GM19035 (cell line): Measurements from ENCODE around the gene ORM2.
A peak's percentile ranks its signal among the peaks of the same experiment; 100 is the strongest.
"Not testable (repeated sequence)": the region's sequence is repeated elsewhere in the genome, so short reads cannot be mapped to it uniquely, and the experiment has no call there.

Source experiments
- ATAC-seq: cut with Tn5 transposase; IDR thresholded peaks from one replicate; pipeline ENCODE4 v1.9.1; 2021; ENCODE audit not compliant: unreplicated experiment

Gene ORM2

DNA sequence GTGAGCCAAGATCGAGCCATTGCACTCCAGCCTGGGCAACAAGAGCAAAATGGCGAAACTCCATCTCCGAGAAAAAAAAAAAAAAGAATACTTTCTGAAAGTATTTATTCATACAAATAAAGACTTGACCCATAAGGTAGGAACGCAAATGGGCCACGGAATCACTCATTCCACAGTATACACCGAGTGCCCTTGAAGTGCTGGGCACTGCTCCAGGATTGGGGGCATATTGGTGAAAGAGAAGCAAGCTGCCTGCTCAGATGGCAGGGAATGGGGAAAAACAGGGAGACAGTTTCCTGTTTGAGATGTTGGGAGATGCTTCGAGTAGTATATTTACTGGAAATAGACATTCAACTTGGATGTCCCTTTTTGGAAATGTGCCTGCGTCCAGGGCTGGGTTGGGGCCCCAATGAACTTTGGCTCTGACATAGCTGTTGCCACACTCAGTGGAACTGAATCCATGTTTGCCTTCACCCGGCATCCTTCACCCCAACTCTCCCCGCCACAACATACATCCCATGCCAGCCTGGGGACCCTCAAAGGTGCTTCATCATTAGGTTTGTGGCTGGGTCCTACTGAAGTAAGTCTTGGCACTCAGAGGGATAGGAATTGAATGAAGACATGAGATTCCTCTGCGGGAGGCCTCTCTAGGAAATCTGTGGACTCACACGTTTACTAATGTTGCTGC lies 588 bp upstream of the ORM2 start:
- ATAC-seq: not testable (repeated sequence)

DNA sequence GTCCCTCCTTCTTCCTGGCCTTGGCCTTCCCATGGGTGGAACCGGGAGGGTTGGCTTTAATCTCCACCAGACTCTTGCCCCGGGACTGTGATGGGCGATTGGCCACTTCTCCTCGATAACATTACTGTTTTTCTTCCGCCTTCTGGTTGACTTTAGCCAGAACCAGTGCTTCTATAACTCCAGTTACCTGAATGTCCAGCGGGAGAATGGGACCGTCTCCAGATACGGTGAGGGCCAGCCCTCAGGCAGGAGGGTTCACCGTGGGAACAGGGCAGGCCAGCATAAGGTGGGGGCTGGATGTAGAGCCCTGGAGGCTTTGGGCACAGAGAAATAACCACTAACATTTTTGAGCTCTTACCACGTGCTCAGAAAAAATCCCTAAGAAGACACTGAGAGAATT lies 967 bp downstream of the ORM2 start:
- no peak for ATAC-seq

DNA sequence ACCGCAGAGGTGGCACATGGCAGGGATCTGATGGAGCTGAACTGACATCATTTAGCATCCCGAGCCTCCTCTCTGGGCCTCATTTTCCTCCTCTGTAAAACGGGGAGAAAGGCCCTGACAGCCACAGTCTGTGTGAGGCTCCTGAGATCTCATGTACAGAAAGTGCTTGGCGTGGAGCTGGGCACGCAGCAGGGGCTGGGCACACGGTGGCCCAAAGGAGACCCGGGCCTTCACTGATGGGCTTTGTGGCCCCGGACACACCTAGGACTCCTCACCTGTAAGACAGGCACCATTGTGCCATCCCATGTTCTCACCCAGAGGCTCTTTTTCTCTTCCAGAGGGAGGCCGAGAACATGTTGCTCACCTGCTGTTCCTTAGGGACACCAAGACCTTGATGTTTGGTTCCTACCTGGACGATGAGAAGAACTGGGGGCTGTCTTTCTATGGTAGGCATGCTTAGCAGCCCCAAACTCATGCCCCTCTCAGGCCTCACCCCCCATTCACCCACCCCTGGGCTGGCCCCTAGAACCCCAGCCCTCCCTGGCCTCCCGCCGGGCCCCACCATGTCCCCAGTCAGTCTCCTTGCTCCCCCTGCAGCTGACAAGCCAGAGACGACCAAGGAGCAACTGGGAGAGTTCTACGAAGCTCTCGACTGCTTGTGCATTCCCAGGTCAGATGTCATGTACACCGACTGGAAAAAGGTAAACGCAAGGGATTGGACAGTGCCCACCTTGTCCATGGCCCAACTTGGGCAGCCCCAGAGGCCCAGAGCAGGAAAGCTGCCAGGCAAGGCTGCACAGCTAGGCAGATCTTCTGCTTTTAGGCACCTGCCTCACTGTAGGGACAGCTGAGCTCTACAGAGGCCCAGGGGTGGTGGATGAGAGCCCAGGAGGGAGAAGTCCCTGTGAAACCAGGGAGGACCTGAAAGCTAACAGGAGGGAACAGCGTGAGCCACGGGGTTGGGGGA lies 1.8 kb downstream of the ORM2 start:
- not testable (repeated sequence) for ATAC-seq

DNA sequence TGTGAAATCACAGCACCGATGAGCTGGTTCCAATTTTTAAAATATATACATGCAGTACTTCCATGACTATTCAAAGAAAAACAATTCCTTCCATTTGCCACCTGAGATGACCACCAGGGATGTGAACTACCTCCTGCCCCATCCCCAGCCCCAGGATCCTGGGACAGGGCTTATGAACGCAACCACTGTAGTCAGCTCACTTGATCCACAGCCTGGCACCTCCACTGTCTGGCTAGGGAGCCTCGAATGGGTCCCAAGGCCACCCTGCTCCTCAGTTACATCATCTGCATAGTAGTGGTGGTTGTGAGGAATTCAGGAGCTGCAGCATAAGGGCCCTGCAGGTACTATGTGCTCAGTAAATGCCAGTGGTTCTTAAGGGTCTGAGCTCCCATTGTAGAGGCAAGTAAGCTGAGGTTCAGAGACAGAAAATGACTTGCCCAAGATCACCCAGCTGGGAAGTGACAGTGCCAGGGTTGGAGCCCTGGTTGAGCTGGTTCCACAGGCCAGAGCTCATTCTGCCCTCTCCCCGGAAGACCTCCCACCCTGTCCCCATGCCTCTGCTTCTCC lies 2.9 kb downstream of the ORM2 start:
- ATAC-seq: not testable (repeated sequence)

DNA sequence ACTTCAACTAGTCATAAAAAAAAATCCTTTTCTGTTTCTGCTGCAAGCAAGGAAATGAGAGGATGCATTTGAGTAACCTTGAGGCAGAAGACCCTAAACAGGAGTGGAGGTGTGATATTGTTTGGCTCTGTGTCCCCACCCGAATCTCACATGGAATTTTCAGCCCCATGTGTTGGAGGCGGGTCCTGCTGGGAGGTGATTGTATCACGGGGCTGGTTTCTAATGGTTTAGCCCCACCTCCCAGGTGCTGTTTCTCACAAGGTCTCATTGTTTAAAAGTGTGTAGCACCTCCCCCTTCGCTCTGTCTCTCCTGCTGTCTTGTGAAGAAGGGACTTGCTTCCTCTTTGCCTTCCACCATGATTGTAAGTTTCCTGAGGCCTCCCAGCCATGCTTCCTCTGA lies 4.0 kb downstream of the ORM2 start:
- ATAC-seq: not testable (repeated sequence)

DNA sequence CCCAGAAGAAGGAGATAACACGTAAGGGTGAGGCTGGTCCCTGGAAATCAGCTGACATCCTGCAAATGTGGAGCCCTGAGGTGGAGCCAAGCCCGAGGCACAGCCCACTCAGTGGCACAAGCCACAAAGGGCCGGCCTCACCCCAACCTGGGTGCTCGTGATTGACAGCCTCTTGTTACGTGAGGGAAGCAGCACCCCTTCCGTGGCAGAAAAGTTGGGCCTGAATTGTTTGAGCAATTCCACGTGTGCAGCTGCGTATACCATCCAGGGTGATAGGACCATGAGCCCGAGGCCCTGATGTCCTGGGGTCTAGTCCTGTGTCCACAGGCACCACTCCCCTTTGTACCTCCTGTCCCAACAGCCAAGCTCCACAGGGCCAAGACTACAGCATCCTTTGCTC lies 4.8 kb downstream of the ORM2 start:
- ATAC-seq: no peak

DNA sequence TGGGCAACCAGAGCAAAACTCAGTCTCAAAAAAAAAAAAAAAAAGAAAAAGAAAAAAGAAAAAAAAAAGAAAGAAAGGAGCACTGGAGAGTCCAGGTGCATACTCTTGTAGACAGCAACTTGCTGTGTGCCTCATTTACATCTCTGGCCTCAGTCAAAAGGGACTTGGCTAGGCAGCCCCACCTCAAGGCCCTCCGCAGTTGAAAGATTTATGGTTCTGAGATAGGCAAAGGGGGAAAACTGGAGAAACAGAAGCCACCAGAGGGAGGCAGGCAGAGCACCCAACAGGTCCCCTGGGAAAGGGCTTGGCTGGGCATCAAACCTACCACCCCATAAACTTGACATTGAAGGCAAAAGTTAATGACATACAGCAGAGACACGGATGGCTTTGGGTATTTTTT lies 6.1 kb downstream of the ORM2 start:
- ATAC-seq: no peak

DNA sequence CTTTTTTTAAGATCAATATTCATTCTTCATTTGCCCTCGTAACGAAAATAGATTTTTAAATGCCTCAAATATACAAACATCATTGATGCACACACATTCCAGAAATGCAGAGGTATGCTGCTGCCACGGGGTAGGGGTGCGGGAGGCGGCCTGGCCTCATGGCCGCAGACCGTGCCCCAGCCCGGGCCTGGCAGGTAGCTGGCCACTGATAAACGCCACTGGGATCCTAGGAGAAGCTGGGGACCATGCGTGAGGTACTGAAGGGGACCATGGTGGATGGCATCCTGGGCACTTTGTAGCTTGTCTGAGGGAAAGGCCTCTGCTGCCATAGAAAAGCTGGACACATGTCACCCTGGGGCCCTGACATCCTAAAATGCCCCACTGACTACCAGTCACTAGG lies 6.5 kb downstream of the ORM2 start:
- ATAC-seq: no peak

DNA sequence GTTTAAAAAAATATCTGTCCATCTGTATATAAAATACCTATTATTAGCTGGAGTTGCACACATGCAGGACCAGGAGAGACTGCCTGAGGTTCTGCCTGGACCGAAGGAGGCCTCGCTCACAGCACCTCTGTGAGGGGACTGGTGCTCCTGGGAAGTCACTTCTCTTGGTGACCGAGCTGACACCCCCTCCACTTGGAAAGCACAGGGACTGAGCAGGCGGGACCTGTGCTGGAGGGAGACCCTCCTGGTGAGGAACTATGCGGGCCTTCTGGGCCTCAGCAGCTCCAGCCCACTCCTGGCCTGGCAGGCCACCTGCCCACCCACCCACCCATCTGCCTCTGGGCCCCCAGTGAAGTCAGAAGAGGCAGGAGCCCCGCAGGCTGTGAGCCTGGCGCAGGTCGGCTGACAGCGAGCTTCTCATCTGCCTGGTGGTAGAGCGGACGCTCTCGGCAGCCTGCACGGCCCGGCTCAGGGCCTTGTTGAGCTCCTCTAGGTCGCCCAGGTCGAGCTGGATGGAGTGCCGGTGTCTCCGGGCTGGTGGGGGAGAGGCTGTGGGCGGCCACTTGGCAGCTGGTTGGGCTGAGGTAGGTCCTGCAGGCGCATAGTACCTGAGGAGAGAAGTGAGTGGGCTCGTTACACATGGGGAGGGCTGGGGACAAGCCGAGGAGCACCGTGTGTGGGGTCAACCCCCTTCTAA lies 7.2 kb downstream of the ORM2 start:
- ATAC-seq: no peak

DNA sequence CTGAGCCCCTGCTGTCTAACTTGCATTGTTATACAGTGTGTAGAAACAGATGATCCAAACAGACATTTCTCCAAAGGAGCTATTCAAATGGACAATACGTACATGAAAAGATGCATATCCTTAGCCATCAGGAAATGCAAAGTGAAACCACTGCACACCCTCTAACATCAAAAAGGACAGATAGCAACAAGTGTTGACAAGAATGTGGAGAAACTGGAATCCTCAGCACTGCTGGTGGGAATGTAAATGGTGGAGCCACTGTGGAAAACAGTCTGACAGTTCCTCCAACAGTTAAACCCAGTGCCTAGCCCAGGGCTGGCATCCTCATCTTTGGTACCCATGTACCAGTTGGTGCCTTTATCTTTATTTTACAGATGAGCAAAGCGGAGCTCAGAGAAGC lies 8.5 kb downstream of the ORM2 start:
- ATAC-seq: no peak

DNA sequence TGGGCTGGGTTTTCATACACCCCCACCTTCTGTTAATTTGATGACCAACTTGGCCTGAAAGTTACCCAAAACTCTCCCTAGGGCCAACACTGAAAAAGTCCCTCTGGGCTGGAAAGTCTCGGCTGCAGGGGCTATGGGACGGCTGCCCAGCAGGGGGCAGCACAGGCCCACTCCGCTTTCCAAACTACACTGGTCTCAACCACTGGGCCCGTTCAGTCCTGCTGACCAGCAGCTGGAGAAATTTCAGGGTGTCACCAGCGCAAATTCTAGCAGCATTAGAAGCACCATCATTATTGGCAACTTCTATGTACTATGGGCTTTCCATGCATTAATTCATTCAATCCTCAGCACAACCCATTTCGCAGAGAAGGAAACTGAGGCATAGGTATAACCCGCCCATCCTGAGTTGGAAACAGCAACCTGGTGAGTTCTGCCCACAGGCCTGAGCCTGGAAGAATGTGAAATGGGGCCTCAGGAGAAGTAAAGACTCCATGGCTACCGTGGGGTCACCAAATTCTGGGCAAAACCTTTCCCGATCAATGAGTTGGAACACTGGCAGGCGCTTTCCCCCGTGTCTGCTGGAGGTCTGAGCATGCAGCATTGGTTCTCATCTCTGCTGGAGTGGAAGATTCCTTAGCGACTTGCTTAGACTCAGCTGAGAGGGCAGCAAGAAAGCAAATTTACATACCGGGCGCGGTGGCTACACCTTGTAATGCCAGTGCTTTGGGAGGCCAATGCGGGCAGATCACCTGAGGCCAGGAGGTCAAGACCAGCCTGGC lies 9.7 kb downstream of the ORM2 start:
- ATAC-seq: peak; percentile 62

DNA sequence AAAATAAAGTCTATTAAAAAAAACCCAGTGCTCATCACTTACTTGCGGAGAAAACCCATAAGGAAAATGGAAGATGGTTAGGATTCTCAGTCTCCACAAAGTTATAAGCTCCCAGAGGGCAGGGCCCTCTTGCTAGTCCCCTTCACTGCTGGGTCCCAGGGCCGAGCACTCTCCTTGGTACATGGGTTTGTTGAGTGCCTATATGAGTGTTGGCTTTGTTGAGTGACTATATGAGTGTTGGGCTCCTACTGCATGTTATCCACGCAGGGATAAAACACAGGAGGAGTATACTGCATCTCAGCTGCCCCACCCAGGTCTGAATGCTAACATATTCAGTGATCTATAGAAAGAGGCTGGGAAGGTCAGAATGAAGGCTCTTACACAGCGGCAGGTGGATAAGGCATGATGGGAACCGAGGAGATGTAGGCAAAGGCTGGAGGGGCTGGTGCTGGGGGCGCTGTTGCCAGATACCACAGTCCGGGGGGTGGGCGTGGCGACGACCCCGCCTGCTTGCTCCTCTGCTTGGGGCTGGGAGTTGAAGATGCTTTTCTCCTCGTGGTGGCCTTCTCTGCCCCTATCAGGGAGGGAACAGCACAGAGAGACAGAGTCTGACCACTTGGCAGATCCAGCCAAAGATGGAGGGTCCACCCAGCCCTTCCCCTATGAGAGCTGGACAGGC lies 11.6 kb downstream of the ORM2 start:
- no peak for ATAC-seq

DNA sequence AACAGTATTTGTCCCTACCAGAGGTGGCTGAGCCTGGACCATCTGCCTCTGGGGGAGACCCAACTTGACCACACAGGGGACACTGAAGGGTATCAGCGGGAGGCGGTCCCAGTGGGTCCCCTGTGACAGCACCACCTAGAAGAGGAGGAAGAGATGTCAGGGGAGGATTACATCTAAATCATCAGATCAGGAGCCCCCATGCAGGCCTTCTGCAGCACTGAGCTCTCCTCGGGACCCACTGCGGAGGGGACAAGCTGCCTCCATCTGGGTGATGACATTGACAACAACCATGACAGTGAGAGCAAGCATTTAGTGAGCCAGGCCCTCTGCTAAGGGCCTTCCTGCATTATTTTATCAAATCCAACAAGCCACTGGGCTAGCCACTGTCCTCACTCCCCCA lies 12.3 kb downstream of the ORM2 start:
- no peak for ATAC-seq

DNA sequence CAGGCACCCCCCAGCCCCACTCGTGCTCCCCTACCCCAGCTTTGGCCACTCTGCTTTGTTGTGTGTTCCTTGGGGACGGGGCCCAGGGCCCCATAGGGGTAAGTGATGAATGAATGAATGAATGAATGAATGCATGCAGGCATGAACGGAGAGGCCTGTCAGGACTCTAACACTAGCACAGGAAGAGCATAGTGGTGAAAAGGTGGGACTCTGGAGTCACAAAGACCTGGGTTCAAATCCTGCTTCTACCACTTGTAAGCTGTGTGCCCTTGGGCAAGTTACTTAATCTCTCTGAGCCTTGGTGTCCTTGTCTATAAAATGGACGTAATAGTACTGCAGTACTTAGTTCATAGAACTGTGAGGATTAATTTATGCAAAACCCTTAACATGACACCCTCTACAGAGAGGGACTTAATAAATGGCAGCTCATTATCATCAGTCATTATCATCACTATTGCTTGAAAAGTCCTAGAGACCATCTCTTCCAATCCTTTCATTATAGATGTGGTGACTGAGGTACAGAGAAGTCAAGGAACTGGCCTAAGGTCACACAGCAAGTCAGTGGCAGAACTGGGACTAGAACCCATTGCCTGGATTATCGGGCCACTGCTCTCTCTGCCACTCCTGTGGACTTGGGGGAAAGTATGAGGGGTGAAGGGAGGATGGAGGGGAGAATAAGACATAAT lies 13.2 kb downstream of the ORM2 start:
- ATAC-seq: no peak

DNA sequence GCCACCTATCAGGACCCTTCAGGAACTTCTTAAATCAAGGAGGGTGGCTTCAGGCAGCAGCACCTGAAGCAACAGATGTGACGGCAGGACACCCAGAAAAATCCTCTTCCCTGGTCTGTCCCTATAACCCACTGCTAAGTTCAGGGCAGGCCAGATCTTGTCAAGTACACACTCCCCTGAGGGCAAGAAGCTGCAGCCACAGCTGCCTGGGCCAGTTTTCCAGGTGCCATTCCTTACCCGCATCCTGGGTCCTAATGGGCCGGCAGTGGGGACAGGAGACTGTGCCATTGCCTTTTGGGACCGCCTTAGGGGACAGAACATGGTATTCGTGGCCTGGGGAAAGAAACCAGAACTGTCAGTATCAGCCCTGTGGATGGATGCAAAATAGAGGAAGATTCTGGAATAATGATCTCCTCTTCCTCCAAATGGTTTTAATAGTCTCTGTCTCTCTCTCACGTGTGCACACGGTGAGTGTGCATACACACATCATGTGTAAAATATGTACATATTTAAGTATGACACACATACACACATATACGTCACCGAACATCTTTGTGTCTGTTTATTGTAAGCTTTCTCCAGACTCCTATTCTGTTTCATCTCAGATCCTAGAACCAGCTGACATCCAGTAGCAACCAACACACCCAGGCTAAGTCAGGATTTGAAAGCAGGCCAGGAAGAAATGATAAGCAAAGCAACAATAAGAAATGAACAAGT lies 14.0 kb downstream of the ORM2 start:
- ATAC-seq: no peak

DNA sequence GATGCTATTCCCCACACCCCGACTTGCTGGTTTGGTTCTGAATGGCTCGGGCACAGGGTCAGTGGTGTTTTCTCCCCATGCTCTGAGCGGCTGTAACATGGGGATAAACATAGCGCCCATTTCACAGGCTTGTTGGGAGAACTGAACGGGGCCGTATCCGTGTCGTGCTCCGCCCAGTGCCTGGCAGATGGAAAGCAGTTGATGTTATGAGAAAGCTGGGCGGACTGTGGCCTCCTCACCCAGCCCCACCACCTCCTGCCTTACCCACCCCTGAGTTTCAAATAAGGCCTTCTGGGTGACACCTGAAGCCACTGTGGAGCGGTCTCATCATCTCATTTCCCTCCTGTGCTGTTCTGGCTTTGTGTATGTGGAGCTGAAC lies 14.5 kb downstream of the ORM2 start:
- ATAC-seq: no peak

DNA sequence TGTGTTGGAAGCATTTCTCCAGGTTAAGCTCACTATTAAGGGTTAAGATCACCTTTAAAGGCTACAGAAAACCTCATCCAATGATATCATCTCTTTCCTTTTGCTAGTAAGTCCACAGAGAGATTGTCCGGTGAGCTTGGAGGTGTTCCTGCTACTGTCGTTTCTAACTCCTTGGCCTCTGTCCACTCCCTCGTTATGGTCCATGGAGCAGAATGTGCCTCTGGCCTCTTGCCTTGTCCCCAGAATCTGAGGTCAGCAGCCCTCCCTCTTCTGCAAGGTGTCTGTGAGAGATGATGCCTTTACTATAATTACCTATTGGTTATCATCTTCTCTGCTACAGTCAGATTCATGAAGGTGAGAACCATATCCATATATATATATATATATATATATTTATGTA lies 15.0 kb downstream of the ORM2 start:
- ATAC-seq: no peak

DNA sequence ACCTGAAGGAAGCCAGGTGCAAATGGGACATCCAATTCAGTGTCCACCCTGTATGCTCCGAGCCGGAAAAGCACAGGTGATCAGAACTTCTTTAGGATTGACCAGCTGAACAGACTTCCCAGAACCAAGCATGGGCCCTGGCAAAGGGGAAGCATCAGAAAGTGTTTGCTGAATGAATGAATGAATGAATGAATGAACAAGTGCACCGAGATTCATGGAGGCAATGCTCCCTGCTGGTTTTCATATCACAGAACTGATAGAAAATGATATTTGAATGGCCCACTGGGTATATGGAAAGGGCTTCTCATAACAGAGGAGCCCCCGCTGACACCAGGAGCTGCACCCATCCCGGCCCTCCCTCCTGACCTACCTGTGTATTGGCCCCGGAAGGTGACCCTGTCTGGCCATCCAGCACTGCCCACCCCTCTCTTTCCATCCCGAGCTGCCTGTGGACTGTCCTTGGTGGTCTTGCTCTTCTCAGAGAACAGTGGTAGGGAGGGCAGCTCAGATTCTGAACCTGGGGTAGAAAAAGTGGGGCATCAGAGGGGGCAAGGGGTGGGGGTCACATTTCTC lies 15.9 kb downstream of the ORM2 start:
- ATAC-seq: no peak

DNA sequence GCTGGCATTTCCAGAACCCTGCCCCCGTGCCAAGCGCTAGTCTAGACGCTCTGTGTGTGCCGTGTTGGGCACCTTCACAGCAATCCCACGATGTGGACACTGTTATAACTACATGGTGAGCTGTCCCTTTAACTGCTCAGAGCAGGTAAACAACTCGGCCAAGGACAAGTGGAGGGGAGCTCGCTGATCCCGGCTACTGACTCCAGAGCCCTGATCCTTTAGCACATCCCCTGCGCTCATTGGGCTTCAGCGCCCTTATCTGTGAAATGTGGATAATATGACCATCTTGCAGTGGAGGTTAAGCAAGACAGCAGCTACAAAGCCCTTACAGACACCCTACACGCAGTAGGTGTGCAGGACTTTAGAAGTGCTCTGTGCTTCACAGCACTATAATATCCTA lies 16.5 kb downstream of the ORM2 start:
- ATAC-seq: no peak
